Left hindlimb (tissue), 1 donor: ENCODE results near the gene RPL32.

Experiments
- DNase-seq: peaks from one replicate; pipeline ENCODE4 v3.0.0-alpha.2; 2018

RPL32 gene

GRCh38 chr3:12830785-12831156 is 10.6 kb downstream of the RPL32 start:
- no peak for DNase-seq

- DNase-seq, result no peak
Observed at GRCh38 chr3:12829886-12830784, 11.2 kb downstream of the RPL32 start.

GRCh38 chr3:12829404-12829803 is 12.0 kb downstream of the RPL32 start:
- no peak for DNase-seq

GRCh38 chr3:12828751-12829150 is 12.6 kb downstream of the RPL32 start:
- no peak for DNase-seq

- DNase-seq, result no peak
Observed at GRCh38 chr3:12825156-12825555, 16.2 kb downstream of the RPL32 start.

- DNase-seq, result no peak
Observed at GRCh38 chr3:12824299-12824698, 17.1 kb downstream of the RPL32 start.

GRCh38 chr3:12822725-12823373 is 18.5 kb downstream of the RPL32 start:
- DNase-seq, result no peak

- no peak for DNase-seq
Observed at GRCh38 chr3:12818773-12819172, 22.6 kb downstream of the RPL32 start.

GRCh38 chr3:12818273-12818672 is 23.1 kb downstream of the RPL32 start:
- DNase-seq, result no peak

GRCh38 chr3:12817343-12817710 is 24.0 kb downstream of the RPL32 start:
- DNase-seq, result no peak

GRCh38 chr3:12816521-12817342 is 24.6 kb downstream of the RPL32 start:
- DNase-seq, result no peak

- DNase-seq, result no peak
Observed at GRCh38 chr3:12815719-12816118, 25.6 kb downstream of the RPL32 start.

- DNase-seq, result no peak
Observed at GRCh38 chr3:12815078-12815477, 26.3 kb downstream of the RPL32 start.

GRCh38 chr3:12813967-12814366 is 27.4 kb downstream of the RPL32 start:
- DNase-seq, result no peak

- no peak for DNase-seq
Observed at GRCh38 chr3:12812812-12813211, 28.6 kb downstream of the RPL32 start.

GRCh38 chr3:12810961-12811360 is 30.4 kb downstream of the RPL32 start:
- no peak for DNase-seq

GRCh38 chr3:12810013-12810780 is 31.2 kb downstream of the RPL32 start:
- peak; percentile 96 for DNase-seq

GRCh38 chr3:12809435-12809834 is 31.9 kb downstream of the RPL32 start:
- DNase-seq, result no peak

GRCh38 chr3:12809001-12809400 is 32.4 kb downstream of the RPL32 start:
- DNase-seq, result no peak

- DNase-seq, result no peak
Observed at GRCh38 chr3:12808587-12808986, 32.8 kb downstream of the RPL32 start.

- DNase-seq, result no peak
Observed at GRCh38 chr3:12807601-12808359, 33.6 kb downstream of the RPL32 start.

GRCh38 chr3:12807066-12807465 is 34.3 kb downstream of the RPL32 start:
- no peak for DNase-seq
